Limb (tissue), 2 donors: Measurements from ENCODE around the gene SCAI.
"Not testable (repeated sequence)": the region's sequence is repeated elsewhere in the genome, so short reads cannot be mapped to it uniquely, and the experiment has no call there.

Experiments used
- DNase-seq, 2 donors: peaks; one replicate each; pipeline ENCODE4 v3.0.0-alpha.2; 2016; ENCODE audit errors: extremely low spot score in 2 of 2

The SCAI gene

DNA sequence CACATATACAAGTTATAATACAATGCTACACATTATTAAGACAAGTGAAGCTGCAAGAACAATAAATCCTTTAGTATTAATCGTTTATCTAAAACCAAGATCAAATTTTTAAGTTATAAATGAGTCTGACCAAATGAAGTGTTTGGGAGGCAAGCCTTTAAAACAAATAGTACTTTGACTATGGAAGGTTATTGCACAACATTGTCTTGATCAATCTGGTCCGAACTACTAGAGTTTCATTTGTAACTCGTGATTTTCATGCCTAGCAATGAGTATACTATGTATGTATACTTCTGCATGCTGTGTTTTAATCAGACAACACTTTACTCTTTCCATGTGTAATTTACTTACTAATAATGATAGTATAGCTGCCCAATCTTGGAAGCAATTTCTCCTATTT lies 115.3 kb downstream of the SCAI start:
- DNase-seq, result no peak

DNA sequence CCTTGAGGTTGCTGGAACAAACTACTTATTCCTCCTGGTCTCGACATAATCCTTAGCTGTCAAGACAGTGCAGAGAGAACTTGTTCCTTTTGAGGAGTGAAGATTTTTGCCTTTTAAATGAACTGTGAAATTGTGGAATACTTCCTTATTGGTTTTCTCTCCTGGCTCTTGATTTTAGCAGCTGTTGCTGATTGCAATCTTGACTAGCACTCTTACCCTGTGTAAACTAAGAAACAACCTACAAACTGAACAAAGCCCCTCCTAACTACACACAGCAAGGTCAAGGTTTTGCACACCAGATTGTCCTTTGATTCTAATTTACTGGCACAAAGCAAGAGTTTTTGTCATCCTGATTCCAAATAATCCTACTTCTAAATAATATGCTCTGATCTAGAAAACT lies 118.4 kb downstream of the SCAI start:
- no peak for DNase-seq

DNA sequence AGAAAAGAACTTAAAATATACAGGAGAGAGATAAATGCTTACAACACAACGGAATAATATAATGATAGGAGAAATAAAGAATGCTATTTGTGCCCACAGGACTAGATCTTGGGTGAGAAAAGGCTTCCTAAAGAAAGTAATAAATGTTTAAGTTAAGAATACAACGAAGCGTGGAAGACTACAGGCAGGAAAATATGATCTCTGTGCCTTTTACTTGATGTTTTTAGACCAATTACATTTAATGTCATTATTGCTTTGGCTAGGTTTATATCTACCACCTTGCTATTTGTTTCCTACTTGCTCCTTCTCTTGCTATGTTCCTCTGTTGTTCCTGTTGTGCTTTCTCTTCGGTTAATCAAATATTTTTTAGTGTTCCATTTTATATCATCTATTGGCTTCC lies 122.3 kb downstream of the SCAI start:
- DNase-seq, result no peak

DNA sequence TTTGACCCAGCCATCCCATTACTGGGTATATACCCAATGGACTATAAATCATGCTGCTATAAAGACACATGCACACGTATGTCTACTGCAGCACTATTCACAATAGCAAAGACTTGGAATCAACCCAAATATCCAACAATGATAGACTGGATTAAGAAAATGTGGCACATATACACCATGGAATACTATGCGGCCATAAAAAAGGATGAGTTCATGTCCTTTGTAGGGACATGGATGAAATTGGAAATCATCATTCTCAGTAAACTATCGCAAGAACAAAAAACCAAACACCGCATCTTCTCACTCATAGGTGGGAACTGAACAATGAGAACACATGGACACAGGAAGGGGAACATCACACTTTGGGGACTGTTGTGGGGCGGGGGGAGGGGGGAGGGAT lies 127.7 kb downstream of the SCAI start:
- not testable (repeated sequence) for DNase-seq

DNA sequence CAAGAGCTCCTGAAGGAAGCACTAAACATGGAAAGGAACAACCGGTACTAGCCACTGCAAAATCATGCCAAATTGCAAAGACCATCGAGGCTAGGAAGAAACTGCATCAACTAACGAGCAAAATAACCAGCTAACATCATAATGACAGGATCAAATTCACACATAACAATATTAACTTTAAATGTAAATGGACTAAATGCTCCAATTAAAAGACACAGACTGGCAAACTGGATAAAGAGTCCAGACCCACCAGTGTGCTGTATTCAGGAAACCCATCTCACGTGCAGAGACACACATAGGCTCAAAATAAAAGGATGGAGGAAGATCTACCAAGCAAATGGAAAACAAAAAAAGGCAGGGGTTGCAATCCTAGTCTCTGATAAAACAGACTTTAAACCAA lies 131.3 kb downstream of the SCAI start:
- not testable (repeated sequence) for DNase-seq

DNA sequence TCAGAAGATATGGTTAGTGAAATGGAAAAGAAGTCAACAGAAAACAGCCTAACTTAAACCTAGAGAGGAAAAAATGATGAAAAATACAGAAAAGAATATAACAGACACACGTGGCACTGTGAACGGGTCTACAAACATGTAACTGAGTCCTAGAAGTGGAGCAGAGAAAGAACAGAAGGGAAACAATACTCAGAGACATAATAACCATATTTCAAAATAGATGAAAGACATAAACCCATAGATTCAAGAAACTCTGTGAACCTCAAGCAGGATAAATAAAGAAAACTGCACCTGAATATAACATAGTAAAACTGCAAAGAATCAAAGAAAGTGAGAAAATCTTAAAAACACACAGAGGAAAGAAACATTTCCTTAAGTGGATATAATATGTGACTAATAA lies 134.7 kb downstream of the SCAI start:
- no peak for DNase-seq

DNA sequence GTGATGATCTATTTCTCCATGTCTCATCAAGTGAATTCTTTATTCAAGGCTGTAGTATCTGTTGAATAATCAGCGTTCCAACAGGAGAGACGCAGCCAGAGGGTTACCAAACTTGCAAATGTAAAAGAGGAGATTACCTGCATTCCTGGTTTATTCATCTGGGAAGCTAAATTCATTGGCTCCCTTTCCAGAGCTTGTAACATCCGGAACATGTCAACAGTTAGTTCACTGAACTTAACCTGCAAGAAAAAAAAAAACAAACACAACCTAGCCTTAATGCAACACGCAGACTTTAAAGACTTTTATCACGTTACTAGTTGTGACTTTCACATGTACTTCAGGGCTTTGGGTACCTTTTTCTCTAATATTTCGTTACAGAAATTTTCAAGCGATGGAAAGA lies 140.0 kb downstream of the SCAI start:
- DNase-seq, result no peak

DNA sequence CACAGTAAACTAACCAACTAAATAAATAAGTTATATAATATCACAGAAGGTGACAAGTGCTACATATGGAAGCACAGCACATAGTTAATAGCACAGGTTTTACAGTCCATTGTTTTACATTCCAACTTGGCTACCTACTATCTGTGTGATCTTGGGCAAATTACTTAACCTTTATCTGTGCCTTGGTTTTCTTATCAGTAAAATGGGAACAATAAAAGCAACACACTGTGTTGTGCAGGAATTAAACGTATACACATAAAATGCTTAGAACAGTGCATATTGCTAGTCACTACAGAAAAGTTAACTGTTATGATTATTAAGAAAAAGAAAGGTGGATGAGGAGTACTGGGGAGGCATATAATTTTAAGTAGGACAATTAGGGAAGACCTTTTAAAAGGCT lies 159.6 kb downstream of the SCAI start:
- no peak for DNase-seq

DNA sequence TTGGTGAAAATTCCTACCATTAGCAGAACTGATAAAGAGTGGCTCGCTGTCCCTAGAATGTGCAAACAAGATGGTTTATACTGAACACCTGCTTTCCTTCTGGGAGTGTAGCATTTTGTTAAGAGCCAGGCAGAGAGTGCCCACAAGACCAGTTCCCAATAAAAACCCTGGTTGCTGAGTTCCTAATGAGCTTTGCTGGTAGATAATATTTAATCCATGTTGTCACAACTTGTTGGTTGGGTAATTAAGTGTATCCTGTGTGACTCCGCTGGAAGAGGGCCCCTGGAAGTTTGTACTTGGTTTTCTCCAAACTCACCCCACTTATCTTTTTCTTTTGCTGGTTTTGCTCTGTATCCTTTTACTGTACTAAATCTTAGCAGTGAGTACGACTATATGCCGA lies 162.9 kb downstream of the SCAI start:
- no peak for DNase-seq

DNA sequence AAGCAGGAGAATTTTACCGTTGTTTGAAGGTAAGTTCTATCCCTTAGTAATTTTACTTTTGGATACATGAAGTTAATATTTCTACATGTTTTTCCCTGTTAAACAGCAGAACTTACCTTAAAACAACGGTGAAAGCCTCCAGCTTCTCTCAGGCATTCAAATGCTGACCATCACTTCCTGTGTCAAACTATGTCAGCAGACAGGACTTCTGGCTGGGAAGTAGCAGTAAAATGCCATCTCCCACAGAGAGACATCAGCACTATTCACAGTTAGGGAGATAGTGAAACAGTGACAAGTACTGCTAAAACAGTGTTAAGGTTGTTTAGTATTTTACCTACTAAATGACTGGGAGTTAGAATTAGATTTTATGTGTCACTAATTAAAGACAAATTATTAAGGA lies 168.2 kb downstream of the SCAI start:
- DNase-seq, result no peak

DNA sequence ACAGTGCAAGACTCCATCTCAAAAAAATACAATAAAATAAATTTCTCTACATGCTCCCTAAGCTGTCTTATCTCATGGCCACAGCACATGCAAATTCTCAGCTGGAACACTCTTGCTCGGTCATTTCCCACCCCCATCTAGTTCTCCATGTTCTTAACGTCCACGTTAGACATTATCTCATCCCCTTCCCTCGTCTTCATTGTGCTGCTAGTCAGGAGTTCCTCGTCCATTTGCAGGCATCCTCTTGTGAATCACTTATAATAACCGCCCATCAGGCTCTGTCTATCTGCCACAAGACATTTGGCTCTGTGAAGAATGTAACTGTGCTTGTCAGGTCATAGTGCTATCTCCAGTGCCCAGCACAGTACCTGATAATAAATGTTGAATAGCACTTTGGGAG lies 169.5 kb downstream of the SCAI start:
- DNase-seq, result no peak

DNA sequence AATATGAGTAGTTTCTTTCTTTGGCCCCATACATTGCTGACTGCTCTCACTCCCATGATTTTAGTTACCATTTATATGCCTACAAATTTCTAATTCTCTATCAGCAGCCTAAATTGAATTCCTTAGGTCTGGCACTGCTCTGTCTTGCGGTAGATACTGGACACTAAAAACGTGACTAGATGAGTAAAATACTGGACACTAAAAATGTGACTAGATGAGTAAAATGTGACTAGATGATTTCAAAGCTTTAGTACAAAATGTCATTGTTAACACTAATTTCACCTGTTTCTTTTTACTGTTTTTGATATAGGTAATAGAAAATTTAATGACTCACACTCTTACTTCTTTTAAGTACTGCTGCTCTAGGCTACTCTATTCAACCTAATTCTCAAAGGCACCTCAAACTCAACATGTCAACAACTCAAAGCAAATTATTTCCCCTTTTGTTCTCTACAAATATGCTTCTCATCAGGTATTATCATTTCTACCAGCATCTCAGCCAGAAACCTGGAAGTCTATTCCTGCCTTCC lies 171.0 kb downstream of the SCAI start:
- no peak for DNase-seq

DNA sequence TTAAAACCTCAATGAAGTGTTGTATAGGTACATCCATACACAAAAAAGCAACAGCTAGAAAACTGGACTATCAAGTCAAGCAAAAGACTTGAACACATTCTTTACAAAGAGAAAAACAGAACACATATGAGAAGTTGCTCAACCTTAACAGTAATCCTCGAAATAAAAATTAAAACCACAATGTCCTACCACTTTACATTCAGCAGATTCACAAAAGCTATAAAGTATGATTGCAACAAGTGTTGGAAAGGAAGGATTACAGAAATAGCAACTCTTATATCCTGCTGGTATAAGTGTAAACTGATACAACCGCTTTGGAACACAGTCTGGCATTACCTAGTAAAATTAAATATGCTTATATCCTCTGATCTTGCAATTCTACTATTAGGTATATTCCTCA lies 173.9 kb downstream of the SCAI start:
- no peak for DNase-seq

DNA sequence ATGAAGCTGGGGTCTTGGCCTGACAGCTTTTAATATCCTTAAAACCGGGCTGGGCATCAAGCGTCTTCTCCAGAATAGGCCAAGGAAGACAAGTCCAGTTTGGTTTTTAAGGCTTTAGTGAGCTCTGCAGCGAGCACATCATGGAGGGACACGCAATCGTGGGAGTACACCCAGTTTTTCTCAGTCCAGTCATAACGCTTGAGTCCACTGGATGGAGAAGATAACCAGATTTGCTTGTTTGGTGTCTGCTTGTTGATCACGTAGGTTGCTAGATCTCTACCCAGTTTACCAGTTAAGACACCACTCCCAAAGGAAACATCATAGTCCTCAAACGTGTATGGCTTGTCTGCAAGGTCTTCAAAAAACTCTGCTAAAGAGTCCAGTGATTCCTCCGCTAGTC lies 175.1 kb downstream of the SCAI start:
- DNase-seq, result no peak

DNA sequence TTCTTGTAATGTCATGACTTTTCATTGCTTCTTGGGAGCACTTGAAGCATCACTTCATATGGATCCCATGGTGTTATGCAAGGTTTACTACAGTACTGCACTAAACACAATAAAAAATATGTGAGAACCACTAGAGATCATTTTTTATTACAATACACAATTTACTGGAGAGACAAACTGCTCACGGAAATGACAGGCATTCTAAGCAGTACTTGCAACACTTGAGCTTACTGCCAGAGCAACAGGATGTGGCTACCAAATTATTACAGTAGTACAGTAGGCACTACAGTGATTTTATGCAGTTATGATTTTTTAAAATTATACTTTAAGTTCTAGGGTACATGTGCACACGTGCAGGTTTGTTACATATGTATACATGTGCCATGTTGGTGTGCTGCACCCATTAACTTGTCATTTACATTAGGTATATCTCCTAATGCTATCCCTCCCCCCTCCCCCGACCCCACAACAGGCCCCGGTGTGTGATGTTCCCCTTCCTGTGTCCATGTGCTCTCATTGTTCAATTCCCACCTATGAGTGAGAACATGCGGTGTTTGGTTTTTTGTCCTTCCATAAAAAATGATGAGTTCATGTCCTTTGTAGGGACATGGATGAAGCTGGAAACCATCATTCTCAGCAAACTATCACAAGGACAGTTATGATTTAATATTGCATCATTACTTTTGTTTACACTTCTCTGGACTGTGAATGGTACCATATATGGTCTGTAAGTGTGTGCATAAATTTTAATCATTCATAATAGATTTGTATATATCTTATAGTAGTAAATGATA lies 177.4 kb downstream of the SCAI start:
- not testable (repeated sequence) for DNase-seq

DNA sequence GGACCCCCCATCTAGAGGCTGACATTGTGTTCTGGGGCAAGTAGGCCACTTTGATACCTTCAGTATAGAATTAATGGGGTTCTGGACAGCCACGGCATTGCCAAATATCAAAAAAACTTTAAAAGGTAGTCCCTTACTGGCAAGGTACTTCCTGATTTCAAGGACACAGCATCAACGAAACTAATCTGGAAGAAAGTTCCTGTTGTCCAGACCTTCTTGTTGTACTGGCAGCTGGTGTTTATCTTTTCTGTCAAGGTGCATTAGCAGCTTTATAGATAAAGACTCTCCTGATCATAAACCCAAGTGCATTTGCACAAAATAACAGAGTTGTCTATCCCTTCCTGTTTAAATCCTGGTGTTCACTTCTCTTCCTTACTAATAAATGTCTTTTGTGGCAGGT lies 178.7 kb downstream of the SCAI start:
- no peak for DNase-seq

DNA sequence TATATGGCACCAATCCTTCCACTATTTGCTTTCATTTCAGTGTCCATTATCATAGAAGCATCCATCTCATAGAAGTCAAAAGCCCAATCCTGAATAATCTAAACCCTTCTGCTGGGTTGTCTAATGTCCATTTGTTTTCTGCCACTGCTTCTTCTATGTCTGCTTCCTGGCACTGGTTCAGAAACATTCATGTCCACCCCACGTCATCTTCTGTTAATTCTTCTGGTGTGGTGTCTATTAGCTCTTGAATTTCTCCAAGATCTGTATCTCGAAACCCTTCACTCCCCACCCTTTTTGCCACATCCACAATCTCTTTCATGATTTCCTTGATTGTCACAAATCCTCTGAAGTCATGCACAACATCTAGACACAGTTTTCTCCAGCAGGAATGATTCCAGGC lies 179.3 kb downstream of the SCAI start:
- no peak for DNase-seq

DNA sequence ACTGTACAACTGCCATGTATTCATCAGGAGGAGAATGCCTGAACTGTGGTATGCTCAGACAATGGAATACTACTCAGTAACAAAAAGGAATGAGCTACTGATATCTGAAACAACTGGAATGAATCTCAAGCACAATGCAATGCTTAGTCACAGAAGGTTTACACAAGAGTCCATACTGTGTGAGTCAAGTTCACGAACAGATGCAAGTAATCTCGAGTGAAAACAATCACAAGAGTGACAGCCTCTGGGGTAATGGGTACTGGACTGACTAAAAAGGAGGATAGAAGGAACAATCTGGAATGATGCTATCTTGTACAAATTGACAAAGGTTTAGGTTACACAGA lies 182.9 kb downstream of the SCAI start:
- DNase-seq, result no peak

DNA sequence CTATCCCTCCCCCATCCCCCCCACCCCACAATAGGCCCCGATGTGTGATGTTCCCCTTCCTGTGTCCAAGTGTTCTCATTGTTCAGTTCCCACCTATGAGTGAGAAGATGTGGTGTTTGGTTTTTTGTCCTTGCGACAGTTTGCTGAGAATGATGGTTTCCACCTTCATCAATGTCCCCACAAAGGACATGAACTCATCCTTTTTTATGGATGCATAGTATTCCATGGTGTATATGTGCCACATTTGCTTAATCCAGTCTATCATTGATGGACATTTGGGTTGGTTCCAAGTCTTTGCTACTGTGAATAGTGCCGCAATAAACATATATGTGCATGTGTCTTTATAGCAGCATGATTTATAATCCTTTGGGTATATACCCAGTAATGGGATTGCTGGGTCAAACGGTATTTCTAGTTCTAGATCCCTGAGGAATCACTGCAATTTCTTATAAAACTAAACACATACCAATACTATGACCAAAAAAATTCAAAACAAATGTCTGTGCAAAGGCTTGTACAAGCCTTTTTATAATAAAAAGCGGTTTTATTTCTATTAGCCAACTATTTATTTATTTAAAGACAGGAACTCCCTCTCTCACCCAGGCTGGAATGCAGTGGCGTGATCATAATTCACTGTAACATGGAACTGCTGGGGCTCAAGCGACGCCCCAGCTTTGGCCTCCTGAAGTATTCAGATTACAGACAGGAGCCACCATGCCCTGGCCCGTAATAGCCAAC lies 183.5 kb downstream of the SCAI start:
- DNase-seq, result not testable (repeated sequence)

DNA sequence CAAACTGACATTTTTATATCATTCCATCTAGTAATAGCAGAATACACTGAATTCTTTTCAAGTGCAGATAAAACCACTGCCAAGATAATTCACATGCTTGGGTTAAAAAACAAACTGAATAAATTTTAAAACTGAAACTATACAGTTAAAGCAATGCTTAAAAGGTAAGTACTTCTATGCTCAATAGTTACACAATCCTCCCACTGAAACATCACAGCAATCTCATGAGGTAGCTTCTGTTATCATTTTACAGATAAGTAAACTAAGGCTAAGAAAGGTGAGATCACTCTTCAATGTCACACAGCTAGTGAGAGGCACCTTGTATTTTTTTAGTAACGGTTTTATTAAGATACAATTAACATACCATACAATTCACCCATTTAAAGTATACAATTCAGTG lies 189.1 kb downstream of the SCAI start:
- no peak for DNase-seq

DNA sequence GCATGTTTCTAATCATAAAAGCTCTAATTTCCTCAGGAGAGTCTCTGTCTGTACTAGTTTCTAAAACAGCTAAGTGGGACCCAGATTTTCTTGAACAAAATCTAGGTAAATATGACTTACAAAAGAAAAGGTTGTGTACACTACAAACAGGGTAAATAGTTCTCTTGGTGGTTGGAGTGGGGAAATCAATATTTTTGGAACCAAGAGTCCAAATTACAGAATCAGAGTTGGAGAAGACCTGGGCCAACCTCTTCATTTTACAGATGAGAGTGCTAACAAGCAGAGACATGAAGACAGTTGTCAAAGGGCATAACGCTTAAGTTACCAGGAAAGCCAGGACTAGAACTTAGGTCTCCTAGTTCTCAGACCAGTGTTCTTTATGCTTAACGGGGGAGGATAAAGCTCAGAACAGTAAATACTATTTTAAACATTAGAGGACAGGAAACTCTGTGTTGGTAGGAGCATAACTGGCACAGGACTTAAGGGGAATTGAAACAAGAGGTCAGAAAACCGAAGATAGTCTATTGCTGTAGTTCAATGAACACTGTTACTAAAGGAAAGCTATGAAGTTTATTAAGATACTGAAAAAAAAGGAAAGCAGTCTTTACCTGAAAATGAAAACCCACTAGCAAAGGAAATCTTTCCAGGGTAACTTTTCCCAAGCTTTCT lies 193.1 kb downstream of the SCAI start:
- no peak for DNase-seq

DNA sequence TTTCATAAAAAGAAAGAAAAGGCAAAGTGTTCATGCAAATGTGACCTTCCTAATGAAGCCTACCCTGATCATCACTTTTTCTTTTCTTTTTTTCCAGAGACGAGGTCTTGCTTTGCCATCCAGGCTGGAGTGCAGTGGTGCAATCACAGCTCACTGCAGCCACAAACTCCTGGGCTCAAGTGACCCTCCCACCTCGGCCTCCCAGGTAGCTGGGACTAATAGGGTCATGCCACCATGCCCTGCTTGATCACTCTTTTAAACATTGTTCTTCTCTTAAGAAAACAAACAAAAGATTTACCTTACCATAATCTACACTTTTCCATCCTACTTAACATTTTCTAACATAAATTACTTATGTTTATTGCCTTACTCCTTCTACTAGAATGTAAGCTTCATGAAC lies 193.9 kb downstream of the SCAI start:
- DNase-seq, result no peak
